ENCODE results near the gene LMOD3.

DNA sequence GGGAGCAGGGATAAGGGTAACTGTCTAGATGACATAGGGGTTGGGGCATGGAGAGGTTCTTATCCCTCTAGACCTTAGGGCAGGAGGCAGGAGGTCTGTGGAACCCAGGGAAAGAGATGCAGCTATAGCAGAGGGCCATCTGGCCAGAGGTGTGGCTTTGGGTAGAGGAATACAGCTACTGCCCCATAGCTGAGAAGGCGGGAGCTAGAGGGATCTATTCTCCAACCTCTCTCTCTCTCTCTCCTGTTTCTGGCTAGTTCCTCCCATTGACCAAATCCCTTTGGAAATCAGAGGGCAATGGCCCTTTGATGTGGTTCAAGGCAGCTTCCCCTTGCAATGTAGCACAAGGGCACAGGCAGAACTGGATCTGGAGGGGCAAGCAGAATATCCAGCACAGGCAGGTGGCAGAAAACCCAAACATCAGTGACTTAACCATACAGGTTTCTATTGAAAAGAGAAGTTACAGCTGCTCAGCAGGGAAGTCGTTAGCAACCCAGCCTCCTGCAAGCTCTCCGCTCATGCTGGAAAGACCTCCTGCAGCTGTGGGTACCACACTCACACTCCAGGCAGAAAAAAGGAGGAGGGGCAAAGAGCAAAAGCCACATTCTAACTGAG, 22.3 kb upstream of the LMOD3 start:
- TF ChIP-seq CTCF (IDR thresholded peaks at IDR 0.05; ENCODE audit: insufficient read depth, low read length, poor library complexity, severe bottlenecking): no peak
- TF ChIP-seq EZH2phosphoT487 (conservative IDR thresholded peaks at IDR 0.05; ENCODE audit: low read length): no peak
